WI38 (cell line): ENCODE data around the gene ABCA7.

Experiments used
- H3K4me3 ChIP-seq: 2 replicates; pipeline ENCODE4 v1.5.1; 2011; ENCODE audit warnings: low read depth, mild to moderate bottlenecking, control low read depth, low read length
- TF ChIP-seq, protein P1 (sequence below): IDR thresholded peaks from 2 replicates; pipeline ENCODE4 v1.5.1; 2012; ENCODE audit warnings: low read depth, mild to moderate bottlenecking, control low read depth, low read length

ABCA7 gene

DNA sequence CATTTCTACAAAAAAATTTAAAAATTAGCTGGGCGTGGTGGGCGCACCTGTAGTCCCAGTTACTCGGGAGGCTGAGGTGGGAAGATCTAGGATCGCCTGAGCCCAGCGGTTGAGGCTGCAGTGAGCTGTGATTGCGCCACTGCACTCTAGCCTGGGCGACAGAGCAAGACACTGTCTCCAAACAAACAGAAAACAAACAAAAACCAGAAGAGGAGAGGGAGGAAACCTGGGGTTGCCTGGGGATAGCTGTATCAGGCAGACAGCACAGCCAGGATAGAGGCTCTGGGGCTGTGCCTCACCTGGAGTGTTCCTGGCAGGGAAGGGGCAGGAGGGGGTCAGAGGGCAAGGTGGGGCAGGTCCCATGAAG, 57.9 kb downstream of the ABCA7 start:
- TF ChIP-seq, protein P1, sequence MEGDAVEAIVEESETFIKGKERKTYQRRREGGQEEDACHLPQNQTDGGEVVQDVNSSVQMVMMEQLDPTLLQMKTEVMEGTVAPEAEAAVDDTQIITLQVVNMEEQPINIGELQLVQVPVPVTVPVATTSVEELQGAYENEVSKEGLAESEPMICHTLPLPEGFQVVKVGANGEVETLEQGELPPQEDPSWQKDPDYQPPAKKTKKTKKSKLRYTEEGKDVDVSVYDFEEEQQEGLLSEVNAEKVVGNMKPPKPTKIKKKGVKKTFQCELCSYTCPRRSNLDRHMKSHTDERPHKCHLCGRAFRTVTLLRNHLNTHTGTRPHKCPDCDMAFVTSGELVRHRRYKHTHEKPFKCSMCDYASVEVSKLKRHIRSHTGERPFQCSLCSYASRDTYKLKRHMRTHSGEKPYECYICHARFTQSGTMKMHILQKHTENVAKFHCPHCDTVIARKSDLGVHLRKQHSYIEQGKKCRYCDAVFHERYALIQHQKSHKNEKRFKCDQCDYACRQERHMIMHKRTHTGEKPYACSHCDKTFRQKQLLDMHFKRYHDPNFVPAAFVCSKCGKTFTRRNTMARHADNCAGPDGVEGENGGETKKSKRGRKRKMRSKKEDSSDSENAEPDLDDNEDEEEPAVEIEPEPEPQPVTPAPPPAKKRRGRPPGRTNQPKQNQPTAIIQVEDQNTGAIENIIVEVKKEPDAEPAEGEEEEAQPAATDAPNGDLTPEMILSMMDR, result no peak
- no peak overlapping the region for H3K4me3 ChIP-seq

DNA sequence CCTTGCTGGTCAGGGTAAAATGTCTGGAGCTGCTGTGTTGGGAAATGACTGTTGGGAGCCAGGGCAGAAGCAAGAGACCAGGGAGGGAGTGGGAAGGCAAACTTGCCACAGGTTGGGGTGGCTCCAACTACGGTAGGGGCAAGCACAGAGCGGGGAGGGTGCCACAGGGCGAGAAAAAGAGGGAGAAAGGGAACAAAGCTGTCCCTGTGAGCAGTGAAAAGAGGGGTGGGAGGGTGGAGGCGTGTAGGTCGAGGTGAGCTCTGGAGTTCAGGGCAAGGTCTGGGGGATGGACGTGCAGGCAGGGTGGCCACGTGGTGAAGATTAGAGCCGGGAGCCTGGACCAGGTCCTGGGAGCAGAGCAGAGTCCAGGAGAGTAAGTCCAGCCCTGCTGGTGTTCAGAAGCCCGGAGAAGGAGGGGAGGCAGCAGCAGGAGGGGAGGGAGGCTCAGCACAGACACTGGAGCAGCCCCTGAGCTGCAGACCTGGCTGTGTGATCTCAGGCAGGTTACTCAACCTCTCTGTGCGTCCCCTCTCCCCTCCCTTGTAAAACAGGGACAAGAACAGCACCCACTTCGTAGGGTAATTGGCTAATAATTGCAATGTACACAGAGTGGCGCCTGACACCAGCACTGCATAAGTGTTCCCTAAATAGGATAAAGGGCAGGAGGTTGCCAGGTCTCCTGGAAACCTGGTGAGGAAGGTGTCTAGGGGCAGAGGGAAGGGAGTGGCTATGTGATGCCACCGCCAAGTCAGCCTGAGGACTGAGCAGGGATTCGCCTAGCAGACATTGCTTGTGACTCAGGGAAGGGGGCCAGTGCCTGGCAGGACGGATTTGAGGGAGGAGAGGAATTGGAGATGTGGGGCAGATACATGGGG, 58.5 kb downstream of the ABCA7 start:
- TF ChIP-seq, protein P1, result no peak
- H3K4me3 ChIP-seq, result no peak overlapping the region

GRCh38 chr19:1101337-1101698, 61.4 kb downstream of the ABCA7 start:
- H3K4me3 ChIP-seq, result no peak overlapping the region
- TF ChIP-seq, protein P1, result no peak

GRCh38 chr19:1102407-1103131, 62.7 kb downstream of the ABCA7 start:
- TF ChIP-seq, protein P1, result no peak
- no peak overlapping the region for H3K4me3 ChIP-seq

- H3K4me3 ChIP-seq, result peak overlapping the region; percentile 5; the same call in 1 of the 2 replicates
- TF ChIP-seq, protein P1, result no peak
Measured at GRCh38 chr19:1103132-1103707, 63.3 kb downstream of the ABCA7 start.

GRCh38 chr19:1103708-1104310, 63.9 kb downstream of the ABCA7 start, which contains the start of gene GPX4:
TSS of gene GPX4 (plus strand) at chr19:1103994. CDS start at chr19:1104044, 50 bp downstream.
- TF ChIP-seq, protein P1, result no peak
- peak within 1 kb of the TSS; percentile 72 for H3K4me3 ChIP-seq
